HepG2 (cell line): ENCODE data around the gene CCDC33. TPM values are rescaled to one million over a fixed set of nuclear protein-coding genes. Genes with fewer than 3 reads are reported as not detected.

Experiments
- ATAC-seq: fragments of 200-7000 bp; cut with Tn5 transposase; 3 replicates; pipeline ENCODE4 v1.9.1; 2020; ENCODE audit warnings: mild to moderate bottlenecking, moderate library complexity
- BruUV-seq: library from RNA; stranded (reverse); fragments of 400-500 nt; replicated peaks from 2 replicates; lab custom pipeline; 2021; lab: Mats Ljungman, UMichigan
- CTCF ChIA-PET: fragments of 300-600 bp; formaldehyde crosslinking; extraction: SDS; loops from one replicate; lab custom pipeline; 2021; ENCODE audit warnings: low total read pairs, inconsistent platforms, low intra/inter-chr PET ratio; lab: Yijun Ruan, JAX
- POLR2A ChIA-PET: fragments of 350-600 bp; sonication (Branson Sonifier 250); formaldehyde crosslinking; loops from one replicate; lab custom pipeline; 2020; ENCODE audit warnings: antibody characterized with exemption, inconsistent platforms; lab: Yijun Ruan, JAX
- DNase-seq: peaks from one replicate; pipeline ENCODE4 v3.0.0-alpha.2; 2015; ENCODE audit warnings: low spot score
- FAIRE-seq: peaks from 3 replicates; lab custom pipeline; 2011; peaks lifted over from hg19 to GRCh38; lab: Jason Lieb, UNC
- H2AFZ ChIP-seq: one replicate; pipeline ENCODE4 v1.6.1; 2011; ENCODE audit warnings: low read length, inconsistent platforms
- H3K27ac ChIP-seq: fragments of 300-600 bp; 3 replicates; pipeline ENCODE4 v1.8.0; 2011; ENCODE audit warnings: mixed run types, mild to moderate bottlenecking, mixed read lengths, low read length, inconsistent platforms; ENCODE audit not compliant: insufficient read depth; ENCODE audit errors: extremely low read length
- H3K27me3 ChIP-seq, 2 experiments: fragments of 200-600 bp in 1 of 2; 2 replicates in 1 of 2; 3 replicates in 1 of 2; pipeline versions ENCODE4 v1.6.0 to v1.8.0; 2011; ENCODE audit warnings: low read length in 2 of 2, mild to moderate bottlenecking in 2 of 2, moderate library complexity in 2 of 2, inconsistent platforms in 1 of 2; ENCODE audit not compliant: insufficient read depth in 2 of 2, control insufficient read depth in 1 of 2
- H3K36me3 ChIP-seq, 2 experiments: fragments of 200-600 bp in 1 of 2; replicated peaks in 1 of 2; 2 replicates in 1 of 2; 3 replicates in 1 of 2; pipeline versions ENCODE4 v1.5.1 to v1.8.0; 2011; ENCODE audit warnings: low read length in 2 of 2, inconsistent platforms in 1 of 2; ENCODE audit not compliant: insufficient read depth in 2 of 2, control insufficient read depth in 1 of 2
- H3K4me1 ChIP-seq: 2 replicates; pipeline ENCODE4 v1.5.1; 2012; ENCODE audit warnings: low read length, inconsistent platforms; ENCODE audit not compliant: insufficient read depth
- H3K4me2 ChIP-seq: 2 replicates; pipeline ENCODE4 v1.6.0; 2011; ENCODE audit warnings: low read depth, low read length, inconsistent platforms
- H3K4me3 ChIP-seq, 3 experiments: fragments of 200-600 bp in 1 of 3; sonication (generic), shearing (Covaris generic) in 1 of 3; replicated peaks in 1 of 3; 2 replicates each; pipeline ENCODE4 v1.5.1; 2011 to 2016; ENCODE audit warnings: low read length in 3 of 3, inconsistent platforms in 2 of 3, low read depth in 2 of 3, mild to moderate bottlenecking in 2 of 3, control low read depth in 1 of 3, mixed read lengths in 1 of 3; ENCODE audit not compliant: insufficient read depth in 1 of 3
- H3K79me2 ChIP-seq: one replicate; pipeline ENCODE4 v1.6.1; 2011; ENCODE audit warnings: low read length, inconsistent platforms; ENCODE audit not compliant: insufficient read depth
- H3K9ac ChIP-seq: 2 replicates; pipeline ENCODE4 v1.6.0; 2011; ENCODE audit warnings: mild to moderate bottlenecking, low read depth, low read length, inconsistent platforms; ENCODE audit not compliant: insufficient read depth
- H3K9me3 ChIP-seq: 2 replicates; pipeline ENCODE4 v1.5.1; 2012; ENCODE audit warnings: mild to moderate bottlenecking, low read length
- H4K20me1 ChIP-seq: 2 replicates; pipeline ENCODE4 v1.6.0; 2011; ENCODE audit warnings: inconsistent platforms, mild to moderate bottlenecking, low read length, moderate library complexity; ENCODE audit not compliant: insufficient read depth
- ARHGAP35 ChIP-seq: sonication (generic); formaldehyde crosslinking; IDR thresholded peaks from 2 replicates; pipeline ENCODE4 v1.9.0; 2022; ENCODE audit warnings: mild to moderate bottlenecking, inconsistent platforms, moderate library complexity, missing genetic modification reagents, borderline replicate concordance
- GATAD2A ChIP-seq: IDR thresholded peaks from 2 replicates; pipeline ENCODE4 v1.6.1; 2016
- ISX ChIP-seq: sonication (generic); formaldehyde crosslinking; conservative IDR thresholded peaks from 2 replicates; pipeline ENCODE4 v1.5.0; 2020; ENCODE audit warnings: missing genetic modification reagents
- JUN ChIP-seq: sonication (generic); formaldehyde crosslinking; IDR thresholded peaks from 2 replicates; pipeline ENCODE4 v1.4.0; 2020; ENCODE audit warnings: mild to moderate bottlenecking, missing genetic modification reagents
- NCOA1 ChIP-seq: sonication (generic); formaldehyde crosslinking; IDR thresholded peaks from 2 replicates; pipeline ENCODE4 v1.9.0; 2021; ENCODE audit warnings: missing genetic modification reagents
- NRL ChIP-seq: sonication (generic); formaldehyde crosslinking; IDR thresholded peaks from 2 replicates; pipeline ENCODE4 v1.5.0; 2020; ENCODE audit warnings: missing genetic modification reagents, mild to moderate bottlenecking, moderate library complexity, borderline replicate concordance
- ZFYVE20 ChIP-seq: sonication (generic); formaldehyde crosslinking; IDR thresholded peaks from 2 replicates; pipeline ENCODE4 v1.8.0; 2023; ENCODE audit warnings: low read depth, mild to moderate bottlenecking, moderate library complexity, missing genetic modification reagents, borderline replicate concordance
- ZNF484 ChIP-seq: sonication (generic); formaldehyde crosslinking; IDR thresholded peaks from 2 replicates; pipeline ENCODE4 v1.5.1; 2020; ENCODE audit warnings: mild to moderate bottlenecking, low read depth, missing genetic modification reagents, borderline replicate concordance
- WGBS: methylation state at CpG from one replicate; pipeline ENCODE4 v1.1.6; 2017; ENCODE audit warnings: low lambda C conversion rate; 5-methylcytosine and 5-hydroxymethylcytosine counted together
- in situ Hi-C: cut with HindIII; loops from 2 replicates; pipeline ENCODE4 v1.10.0; 2017; ENCODE audit warnings: low pct_unique_long_range_greater_than_20kb; ENCODE audit not compliant: extremely low pct_ligation_motif_present
- intact Hi-C: fragments of 100-400 bp; cut with micrococcal nuclease; formaldehyde crosslinking; loops from one replicate; pipeline ENCODE4 v1.10.0; 2022; ENCODE audit not compliant: unreplicated experiment
- polyA plus RNA-seq, 8 experiments: library from polyadenylated mRNA; depleted of rRNA in 3 of 8; stranded (reverse) in 7 of 8; unstranded in 1 of 8; fragments of >200 nt; fragmentation: Illumina TruSeq in 4 of 8; extraction: Trizol in 4 of 8; gene quantifications; 2 replicates each; pipeline versions ENCODE4 v1.2.1 to v1.2.3, GENCODE V29; 2011 to 2016; ENCODE audit warnings: low read depth in 4 of 8, missing spikeins in 1 of 8, mixed read lengths in 1 of 8; ENCODE audit not compliant: insufficient read depth in 1 of 8
- total RNA-seq, 5 experiments: library from RNA; depleted of rRNA; stranded (reverse); fragments of >200 nt; fragmentation: Illumina TruSeq; extraction: Trizol; gene quantifications; 2 replicates each; pipeline ENCODE4 v1.2.3, GENCODE V29; 2016; ENCODE audit warnings: low read depth in 1 of 5
- TF ChIP-seq, protein P1 (sequence below): sonication (generic); formaldehyde crosslinking; IDR thresholded peaks from 2 replicates; pipeline ENCODE4 v1.4.0; 2020; ENCODE audit warnings: missing genetic modification reagents
- TF ChIP-seq, protein P2 (sequence below): sonication (generic); formaldehyde crosslinking; IDR thresholded peaks from 2 replicates; pipeline ENCODE4 v1.4.0; 2020; ENCODE audit warnings: low read depth, mild to moderate bottlenecking, missing genetic modification reagents
- TF ChIP-seq, protein P3 (sequence below), 2 experiments: IDR thresholded peaks; 2 replicates each; pipeline ENCODE4 v1.6.1; 2011 to 2012; ENCODE audit warnings: low read length in 2 of 2, borderline replicate concordance in 1 of 2, low read depth in 1 of 2, mild to moderate bottlenecking in 1 of 2, moderate library complexity in 1 of 2

Gene CCDC33
- total and polyA plus RNA-seq, 2 of the 13 experiments (the other 11 are each of a cell fraction or from before 2014, with no cell fraction given), result 0.30 TPM; not detected in 1

DNA sequence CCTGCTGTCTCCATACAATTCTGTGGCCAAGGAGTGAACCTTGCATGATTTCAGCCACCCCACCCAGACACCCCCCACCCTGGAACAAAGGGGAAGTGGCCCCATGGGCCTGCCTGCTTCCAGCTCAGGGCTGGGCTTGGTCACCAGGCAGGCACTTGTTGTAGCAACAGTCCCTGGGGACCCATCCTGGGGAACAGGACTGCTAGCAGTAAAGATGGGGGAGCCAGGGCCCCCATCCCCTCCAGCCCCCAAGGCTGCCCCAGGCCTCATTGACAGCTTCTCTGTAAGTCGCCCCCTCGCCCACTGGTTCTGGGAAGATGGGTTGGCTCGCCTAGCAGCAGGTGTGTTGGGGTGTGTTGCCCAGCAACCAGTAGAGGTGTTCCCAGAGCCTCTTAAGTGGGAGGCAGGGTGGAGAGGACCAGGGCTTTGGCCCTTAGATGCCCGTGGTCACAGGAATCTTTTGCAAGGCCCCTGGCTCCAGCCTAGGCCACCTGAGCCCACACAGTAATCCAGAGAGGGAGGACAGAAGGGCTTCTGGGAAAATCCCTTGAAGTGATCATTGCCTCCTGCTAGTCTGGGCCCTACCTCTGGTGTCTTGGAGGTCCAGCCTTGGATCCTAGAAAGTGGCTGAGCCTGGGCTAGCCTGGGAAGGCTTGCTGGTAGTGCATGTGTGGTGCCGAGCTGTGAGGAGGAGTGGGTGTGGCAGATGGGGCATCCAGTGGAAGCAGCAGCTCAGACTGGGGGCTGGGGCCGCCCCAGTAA, 82.4 kb downstream of the CCDC33 start:
- intact Hi-C loops (no loop called here), in situ Hi-C loops (no loop called here)
- TF ChIP-seq ZFYVE20, result no peak
- ChIA-PET POLR2A (no interaction called here), CTCF (no interaction called here)
- no peak overlapping the region for H3K4me3 ChIP-seq
- no peaks in the 10 kb centered on the region for H4K20me1 ChIP-seq
- no peaks in the 10 kb centered on the region for H3K36me3 ChIP-seq
- no peaks in the 10 kb centered on the region for H3K79me2 ChIP-seq
- peaks cover 9% of the 10 kb centered on the region for H3K4me1 ChIP-seq
- FAIRE-seq, result no peak
- no peak overlapping the region for H2AFZ ChIP-seq
- no peak for ATAC-seq
- H3K27me3 ChIP-seq, result peaks cover 2 to 19% of the 10 kb centered on the region in 2 experiments; a peak in 2 of 5 replicates
- H3K27ac ChIP-seq, result no peak overlapping the region
- H3K9me3 ChIP-seq, result no peaks in the 10 kb centered on the region
- no peak overlapping the region for H3K4me2 ChIP-seq
- 0% methylated on average over 4 of the region's 6 CpGs for WGBS
- H3K9ac ChIP-seq, result no peak overlapping the region
- no peak for DNase-seq
- no TSS peak for BruUV-seq

DNA sequence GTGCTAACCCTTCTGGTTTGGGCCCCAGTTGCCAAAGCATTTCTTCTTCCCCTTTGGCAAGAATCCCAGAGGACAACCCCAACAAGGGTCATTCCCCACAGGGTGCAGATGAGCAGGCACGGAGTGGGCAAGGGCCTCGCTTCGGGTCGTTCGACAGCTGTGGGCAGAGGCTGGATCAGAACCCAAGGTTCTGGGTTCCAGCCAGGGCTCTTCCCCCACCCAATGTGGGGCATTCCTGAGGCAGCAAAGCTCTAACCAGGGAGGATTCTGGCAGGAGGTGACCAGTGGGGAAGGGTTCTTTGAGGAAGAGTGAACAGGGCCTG, 83.0 kb downstream of the CCDC33 start:
- peaks cover 9% of the 10 kb centered on the region for H3K4me1 ChIP-seq
- no peak overlapping the region for H3K4me3 ChIP-seq
- no CpG with 5 or more reads among the region's 5 CpGs for WGBS
- intact Hi-C loops (no loop called here), in situ Hi-C loops (no loop called here)
- H3K9me3 ChIP-seq, result no peaks in the 10 kb centered on the region
- H4K20me1 ChIP-seq, result no peaks in the 10 kb centered on the region
- no peaks in the 10 kb centered on the region for H3K36me3 ChIP-seq
- BruUV-seq, result no TSS peak
- POLR2A ChIA-PET, result no interaction called here
- no peak overlapping the region for H3K9ac ChIP-seq
- H2AFZ ChIP-seq, result no peak overlapping the region
- CTCF ChIA-PET, result no interaction called here
- no peak overlapping the region for H3K27ac ChIP-seq
- FAIRE-seq (no peak), ATAC-seq (no peak), DNase-seq (no peak)
- peaks cover 2 to 13% of the 10 kb centered on the region in 2 experiments; a peak in 2 of 5 replicates for H3K27me3 ChIP-seq
- no peak overlapping the region for H3K4me2 ChIP-seq
- H3K79me2 ChIP-seq, result no peaks in the 10 kb centered on the region
- TF ChIP-seq, protein P1, sequence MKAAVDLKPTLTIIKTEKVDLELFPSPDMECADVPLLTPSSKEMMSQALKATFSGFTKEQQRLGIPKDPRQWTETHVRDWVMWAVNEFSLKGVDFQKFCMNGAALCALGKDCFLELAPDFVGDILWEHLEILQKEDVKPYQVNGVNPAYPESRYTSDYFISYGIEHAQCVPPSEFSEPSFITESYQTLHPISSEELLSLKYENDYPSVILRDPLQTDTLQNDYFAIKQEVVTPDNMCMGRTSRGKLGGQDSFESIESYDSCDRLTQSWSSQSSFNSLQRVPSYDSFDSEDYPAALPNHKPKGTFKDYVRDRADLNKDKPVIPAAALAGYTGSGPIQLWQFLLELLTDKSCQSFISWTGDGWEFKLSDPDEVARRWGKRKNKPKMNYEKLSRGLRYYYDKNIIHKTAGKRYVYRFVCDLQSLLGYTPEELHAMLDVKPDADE (CRISPR knock-in tag), result no peak
- TF ChIP-seq, protein P2, sequence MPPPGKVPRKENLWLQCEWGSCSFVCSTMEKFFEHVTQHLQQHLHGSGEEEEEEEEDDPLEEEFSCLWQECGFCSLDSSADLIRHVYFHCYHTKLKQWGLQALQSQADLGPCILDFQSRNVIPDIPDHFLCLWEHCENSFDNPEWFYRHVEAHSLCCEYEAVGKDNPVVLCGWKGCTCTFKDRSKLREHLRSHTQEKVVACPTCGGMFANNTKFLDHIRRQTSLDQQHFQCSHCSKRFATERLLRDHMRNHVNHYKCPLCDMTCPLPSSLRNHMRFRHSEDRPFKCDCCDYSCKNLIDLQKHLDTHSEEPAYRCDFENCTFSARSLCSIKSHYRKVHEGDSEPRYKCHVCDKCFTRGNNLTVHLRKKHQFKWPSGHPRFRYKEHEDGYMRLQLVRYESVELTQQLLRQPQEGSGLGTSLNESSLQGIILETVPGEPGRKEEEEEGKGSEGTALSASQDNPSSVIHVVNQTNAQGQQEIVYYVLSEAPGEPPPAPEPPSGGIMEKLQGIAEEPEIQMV (CRISPR knock-in tag), result no peak
- TF ChIP-seq NRL (no peak), ARHGAP35 (CRISPR knock-in tag) (no peak), JUN (no peak), ISX (CRISPR knock-in tag) (no peak), ZNF484 (CRISPR knock-in tag) (no peak), NCOA1 (CRISPR knock-in tag) (no peak), GATAD2A (no peak)
- TF ChIP-seq, protein P3, sequence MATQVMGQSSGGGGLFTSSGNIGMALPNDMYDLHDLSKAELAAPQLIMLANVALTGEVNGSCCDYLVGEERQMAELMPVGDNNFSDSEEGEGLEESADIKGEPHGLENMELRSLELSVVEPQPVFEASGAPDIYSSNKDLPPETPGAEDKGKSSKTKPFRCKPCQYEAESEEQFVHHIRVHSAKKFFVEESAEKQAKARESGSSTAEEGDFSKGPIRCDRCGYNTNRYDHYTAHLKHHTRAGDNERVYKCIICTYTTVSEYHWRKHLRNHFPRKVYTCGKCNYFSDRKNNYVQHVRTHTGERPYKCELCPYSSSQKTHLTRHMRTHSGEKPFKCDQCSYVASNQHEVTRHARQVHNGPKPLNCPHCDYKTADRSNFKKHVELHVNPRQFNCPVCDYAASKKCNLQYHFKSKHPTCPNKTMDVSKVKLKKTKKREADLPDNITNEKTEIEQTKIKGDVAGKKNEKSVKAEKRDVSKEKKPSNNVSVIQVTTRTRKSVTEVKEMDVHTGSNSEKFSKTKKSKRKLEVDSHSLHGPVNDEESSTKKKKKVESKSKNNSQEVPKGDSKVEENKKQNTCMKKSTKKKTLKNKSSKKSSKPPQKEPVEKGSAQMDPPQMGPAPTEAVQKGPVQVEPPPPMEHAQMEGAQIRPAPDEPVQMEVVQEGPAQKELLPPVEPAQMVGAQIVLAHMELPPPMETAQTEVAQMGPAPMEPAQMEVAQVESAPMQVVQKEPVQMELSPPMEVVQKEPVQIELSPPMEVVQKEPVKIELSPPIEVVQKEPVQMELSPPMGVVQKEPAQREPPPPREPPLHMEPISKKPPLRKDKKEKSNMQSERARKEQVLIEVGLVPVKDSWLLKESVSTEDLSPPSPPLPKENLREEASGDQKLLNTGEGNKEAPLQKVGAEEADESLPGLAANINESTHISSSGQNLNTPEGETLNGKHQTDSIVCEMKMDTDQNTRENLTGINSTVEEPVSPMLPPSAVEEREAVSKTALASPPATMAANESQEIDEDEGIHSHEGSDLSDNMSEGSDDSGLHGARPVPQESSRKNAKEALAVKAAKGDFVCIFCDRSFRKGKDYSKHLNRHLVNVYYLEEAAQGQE (IDR thresholded peaks at IDR 0.05; ENCODE audit: borderline replicate concordance in 1 of 2, low read depth in 1 of 2, low read length in 2 of 2), result no peak
